ENCODE data around the gene PRR15L.
"Not testable (repeated sequence)": the region's sequence is repeated elsewhere in the genome, so short reads cannot be mapped to it uniquely, and the experiment has no call there.

Gene PRR15L

DNA sequence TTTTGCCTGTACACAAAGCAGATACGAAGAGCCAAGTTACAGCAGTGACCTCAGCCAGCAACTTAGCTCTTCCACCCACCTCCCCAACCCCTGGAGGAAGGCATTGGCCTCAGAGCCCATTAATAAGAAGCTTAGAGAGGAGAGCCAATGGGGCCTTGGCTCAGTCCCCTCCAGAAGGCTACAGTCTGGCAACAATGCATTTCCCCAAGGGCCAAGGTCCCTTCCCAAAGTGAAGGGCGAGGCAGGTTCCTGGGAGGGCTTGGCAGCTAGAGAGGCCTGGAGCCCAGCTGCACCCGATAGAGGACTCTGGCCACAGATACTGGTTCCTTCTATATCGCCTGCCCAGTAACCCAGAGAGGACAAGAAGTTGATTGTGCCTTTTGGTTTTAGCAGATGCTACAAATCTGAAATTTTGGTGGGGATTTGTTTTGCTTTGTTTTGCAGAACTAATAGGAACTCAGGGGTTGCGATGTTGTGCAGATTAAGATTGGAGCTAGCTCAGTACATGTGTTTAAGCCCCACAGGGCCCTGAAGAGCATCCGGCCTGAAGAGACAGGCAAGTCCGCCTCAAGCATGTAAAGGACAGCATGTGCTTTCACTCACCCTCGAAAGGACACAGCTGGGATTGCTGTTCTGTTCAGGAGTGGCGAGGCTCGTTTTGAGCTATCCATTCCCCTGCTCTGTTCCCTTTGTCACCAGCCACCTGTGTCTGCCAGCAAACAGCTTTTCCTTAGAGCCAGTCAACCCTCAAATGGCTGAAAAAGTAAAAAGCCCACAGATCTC, 28.3 kb downstream of the PRR15L start:
- no peak for DNase-seq

DNA sequence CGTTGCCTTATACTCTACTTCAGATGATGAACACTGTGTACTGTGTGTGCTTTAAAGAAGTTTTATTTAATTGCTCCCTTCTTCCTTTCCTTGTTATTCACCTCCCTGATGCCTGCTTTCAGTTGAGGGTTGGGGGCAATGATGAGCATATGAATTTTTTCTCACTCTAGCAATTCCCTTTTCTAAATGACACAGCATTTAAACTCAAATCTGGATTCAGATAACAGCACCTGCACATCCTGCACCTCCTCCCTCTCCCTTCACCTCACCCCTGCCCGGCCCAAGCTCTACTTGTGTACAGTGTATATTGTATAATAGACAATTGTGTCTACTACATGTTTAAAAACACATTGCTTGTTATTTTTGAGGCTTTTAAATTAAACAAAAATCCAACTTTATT, 29.3 kb downstream of the PRR15L start:
- peak in 1 of 2 donors; percentile 18 for DNase-seq

GRCh38 chr17:47927821-47928400, 29.8 kb downstream of the PRR15L start:
- DNase-seq: no peak

GRCh38 chr17:47925678-47925988, 32.0 kb downstream of the PRR15L start:
- DNase-seq: no peak

DNA sequence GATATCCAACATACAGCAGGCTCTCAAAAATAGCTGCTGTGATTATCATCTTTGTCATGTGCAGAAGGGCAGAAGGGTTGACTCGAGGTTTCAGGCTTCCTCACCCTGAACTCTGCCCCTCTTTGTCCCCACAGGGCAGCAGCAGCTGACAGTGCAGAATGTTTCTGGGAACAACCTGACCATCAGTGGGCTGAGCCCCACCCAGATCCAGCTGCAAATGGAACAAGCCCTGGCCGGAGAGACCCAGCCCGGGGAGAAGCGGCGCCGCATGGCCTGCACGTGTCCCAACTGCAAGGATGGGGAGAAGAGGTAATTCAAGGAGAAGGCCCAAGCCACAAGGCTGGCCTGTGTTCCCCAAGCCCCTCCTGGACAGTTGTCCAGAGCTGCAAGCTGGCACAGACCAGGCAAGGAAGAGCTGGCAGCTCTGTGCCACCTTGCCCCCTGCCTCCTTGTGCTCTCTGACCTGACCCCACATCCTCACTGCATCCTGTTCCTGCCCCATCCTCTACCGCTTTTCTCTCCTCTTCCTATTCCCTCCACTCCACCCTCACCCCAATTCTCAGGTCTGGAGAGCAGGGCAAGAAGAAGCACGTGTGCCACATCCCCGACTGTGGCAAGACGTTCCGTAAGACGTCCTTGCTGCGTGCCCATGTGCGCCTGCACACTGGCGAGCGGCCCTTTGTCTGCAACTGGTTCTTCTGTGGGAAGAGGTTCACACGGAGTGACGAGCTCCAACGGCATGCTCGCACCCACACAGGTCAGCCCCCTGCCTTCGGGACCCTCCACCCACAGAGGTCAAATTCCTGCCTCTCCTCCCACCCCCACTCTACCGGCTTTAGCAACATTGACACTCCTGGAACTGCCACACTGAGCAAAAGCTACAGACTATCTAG, 32.7 kb downstream of the PRR15L start:
- DNase-seq: no peak

GRCh38 chr17:47919889-47920288, 37.8 kb downstream of the PRR15L start:
- DNase-seq: not testable (repeated sequence)

DNA sequence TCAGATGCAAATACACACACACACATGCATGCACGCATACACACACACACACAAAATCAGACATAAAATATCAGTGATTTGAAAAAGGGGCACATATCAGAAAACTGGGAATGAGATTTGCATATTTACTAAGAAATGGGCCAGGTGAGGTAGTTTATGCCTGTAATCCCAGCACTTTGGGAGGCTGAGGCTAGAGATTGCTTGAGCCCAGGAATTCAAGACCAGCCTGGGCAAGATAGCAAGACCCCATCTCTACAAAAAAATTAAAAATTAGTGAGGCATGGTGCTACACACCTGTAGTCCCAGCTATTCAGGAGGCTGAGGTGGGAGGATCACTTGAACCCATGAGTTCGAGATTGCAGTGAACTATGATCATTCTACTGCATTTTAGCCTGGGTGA, 38.7 kb downstream of the PRR15L start:
- no peak for DNase-seq

DNA sequence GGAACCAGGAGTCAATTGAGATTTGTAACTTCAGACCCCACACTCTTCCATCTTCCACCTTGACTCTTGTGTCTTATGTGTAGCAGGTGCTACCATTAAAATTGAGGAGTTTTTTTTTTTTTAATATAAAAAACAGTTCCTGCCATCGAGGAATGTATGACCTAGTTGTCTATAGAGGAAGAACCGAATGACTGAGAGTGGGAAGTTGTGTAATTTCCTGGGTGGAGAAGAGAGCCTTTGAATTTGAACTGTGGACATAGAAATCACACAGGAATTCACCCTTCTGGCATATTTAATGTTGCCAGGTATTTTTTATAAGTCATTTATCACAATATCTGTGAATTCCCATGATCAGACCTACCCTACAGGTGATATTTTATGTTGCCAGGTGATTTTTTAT, 39.7 kb downstream of the PRR15L start:
- no peak for DNase-seq

DNA sequence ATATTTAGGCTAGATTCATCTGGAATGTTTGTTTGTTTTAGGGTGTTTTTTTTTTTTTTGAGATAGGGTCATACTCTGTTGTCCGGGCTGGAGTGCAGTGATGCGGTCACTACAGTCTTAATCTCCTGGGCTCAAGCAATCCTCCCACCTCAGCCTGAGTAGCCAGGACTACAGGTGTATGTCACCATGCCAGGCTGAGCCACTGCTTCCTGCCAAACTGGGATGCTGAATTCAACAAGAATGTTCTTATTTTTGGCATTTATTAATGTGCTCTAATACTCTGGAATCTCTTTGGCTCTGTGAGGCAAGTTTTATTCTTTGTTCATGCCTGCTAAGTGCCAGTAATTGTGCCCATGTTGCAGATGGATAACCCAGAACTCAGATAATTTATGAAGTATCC, 40.1 kb downstream of the PRR15L start:
- DNase-seq: no peak

DNA sequence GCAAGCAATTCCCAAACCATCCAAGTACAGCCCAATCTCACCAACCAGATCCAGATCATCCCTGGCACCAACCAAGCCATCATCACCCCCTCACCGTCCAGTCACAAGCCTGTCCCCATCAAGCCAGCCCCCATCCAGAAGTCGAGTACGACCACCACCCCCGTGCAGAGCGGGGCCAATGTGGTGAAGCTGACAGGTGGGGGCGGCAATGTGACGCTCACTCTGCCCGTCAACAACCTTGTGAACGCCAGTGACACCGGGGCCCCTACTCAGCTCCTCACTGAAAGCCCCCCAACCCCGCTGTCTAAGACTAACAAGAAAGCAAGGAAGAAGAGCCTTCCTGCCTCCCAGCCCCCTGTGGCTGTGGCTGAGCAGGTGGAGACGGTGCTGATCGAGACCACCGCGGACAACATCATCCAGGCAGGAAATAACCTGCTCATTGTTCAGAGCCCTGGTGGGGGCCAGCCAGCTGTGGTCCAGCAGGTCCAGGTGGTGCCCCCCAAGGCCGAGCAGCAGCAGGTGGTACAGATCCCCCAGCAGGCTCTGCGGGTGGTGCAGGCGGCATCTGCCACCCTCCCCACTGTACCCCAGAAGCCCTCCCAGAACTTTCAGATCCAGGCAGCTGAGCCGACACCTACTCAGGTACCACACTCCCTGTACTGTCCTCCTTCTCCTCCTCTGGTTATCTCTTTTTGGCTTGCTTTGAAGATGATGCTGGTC, 41.0 kb downstream of the PRR15L start:
- DNase-seq: no peak

DNA sequence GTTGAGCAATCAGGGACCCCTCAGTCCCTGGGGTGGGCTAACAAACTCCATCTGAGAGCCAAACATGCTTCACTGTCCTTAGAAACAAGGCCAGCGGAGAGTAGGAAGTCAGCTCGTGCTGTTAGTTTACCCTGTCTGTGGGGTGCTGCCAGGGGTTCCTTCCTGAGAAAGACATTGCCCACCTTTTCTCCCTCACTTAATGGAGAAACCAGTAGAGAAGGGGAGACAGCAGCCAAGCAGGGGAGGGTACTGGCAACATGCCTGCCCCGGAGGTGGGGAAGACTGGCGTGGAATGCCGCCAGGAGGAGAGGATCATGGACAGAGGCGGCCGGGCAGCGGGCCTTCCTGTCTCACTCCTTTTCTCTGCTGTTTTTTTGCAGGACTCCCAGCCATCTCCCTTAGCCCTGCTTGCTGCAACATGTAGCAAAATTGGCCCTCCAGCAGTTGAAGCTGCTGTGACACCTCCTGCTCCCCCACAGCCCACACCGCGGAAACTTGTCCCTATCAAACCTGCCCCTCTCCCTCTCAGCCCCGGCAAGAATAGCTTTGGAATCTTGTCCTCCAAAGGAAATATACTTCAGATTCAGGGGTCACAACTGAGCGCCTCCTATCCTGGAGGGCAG, 41.8 kb downstream of the PRR15L start:
- no peak for DNase-seq

DNA sequence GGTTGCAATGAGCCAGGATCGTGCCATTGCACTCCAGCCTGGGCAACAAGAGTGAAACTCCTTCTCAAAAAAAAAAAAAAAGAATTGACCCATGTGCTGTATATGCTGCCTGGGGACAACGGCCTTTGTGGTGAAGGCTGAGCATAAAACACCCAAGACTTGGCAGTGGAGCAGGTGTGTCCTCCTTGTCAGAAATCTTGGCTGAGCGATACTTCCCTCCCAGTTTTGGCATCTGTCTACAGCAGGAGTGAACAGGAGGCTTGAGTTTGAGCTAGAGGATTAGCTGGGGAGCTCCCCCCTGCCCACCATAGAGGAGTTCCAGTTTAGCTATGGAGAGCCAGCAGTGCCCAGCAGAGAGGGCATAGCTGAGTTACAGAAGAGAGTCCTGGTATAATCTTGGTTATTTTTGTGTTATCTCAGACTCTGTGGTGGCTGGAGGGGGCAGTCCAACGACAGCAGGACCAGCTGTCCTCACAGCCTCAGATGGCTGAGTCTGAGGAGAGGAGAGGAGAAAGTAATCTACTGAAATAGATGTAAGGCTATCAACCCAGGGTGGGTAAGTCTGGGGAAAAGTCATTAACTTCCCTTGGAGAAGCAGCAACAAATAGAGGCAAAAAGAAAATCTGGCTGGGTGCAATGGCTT, 43.3 kb downstream of the PRR15L start:
- no peak for DNase-seq

- no peak for DNase-seq
These were observed 44.6 kb downstream of the PRR15L start for GRCh38 chr17:47913050-47913449.

DNA sequence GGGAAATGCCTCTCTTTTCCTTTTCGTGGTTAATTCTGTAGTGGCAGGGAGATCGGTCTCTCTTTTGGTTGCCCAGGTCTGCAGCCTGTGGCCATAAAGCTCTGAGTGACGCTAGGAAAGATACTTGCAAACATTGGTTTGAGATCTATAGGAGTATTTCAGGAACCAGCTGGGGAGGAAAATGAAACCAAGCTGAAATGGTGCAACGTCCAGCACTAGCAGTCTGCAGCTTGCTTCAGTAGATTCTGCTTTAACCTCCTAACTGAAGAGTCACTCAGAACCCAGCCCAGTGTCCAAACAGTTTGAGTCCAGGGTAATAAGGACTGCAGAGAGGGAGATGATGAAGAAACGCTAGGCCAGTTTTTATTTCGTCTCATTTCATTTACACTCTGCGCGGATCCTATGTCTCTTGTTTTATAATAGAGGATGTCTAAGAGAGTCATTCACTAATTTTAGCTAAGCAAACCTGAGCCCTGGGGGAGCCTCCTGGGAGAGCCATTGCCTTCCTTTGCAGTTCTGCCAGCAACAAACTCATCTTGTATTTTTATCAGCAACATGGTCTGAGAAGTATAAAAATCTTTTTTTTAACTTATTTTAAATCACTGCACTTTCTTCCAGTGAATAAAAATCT, 49.6 kb downstream of the PRR15L start:
- peak in 1 of 2 donors; percentile 53 for DNase-seq

GRCh38 chr17:47906443-47906842, 51.2 kb downstream of the PRR15L start:
- no peak for DNase-seq

- no peak for DNase-seq
These were observed 52.4 kb downstream of the PRR15L start for GRCh38 chr17:47905221-47905733.

DNA sequence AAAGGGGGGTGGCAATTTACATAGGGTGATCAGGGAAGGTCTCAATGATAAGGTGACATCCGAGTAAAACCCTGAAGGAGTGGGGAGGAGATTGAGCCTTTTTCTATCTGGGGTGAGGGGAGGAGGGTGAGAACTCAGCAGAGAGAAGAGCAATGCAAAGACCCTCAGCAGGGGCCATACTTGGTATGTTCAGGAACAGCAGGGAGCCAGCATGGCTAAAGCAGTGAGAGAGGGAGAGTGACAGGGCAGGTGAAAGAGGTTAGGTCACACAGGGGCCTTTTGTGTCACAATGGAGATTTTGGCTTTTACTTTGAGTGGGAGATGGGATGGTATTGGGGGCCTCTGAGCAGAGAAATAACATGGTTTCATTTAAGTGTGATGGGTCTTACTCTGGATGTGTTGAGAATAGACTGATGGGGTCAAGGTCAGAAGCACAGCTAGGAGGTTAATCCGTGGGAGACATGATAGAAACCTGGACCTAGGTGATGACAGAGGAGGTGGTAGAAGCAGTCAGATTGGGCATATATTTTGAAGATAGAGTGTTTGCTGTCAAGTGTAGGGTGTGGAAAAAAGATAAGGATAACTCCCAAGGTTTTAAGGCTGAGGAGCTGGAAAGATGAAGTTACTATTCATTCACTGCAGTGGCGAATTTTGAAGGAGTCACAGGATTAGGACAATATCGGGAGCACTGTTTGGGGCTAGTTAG, 55.5 kb downstream of the PRR15L start:
- DNase-seq: no peak

Measured in bone marrow (tissue), 2 donors.